GM12873 (cell line): Measurements from ENCODE around the gene FADS2.

ENCODE experiments used
- TF ChIP-seq, protein P1 (sequence below): IDR thresholded peaks from 2 replicates; pipeline ENCODE4 v1.5.1; 2012; ENCODE audit warnings: low read depth, mild to moderate bottlenecking, moderate library complexity, low read length, control low read depth; ENCODE audit not compliant: insufficient read depth; ENCODE audit errors: missing control alignments

Gene FADS2

GRCh38 chr11:61902313-61902712 lies 74.2 kb downstream of the FADS2 start:
- TF ChIP-seq, protein P1, sequence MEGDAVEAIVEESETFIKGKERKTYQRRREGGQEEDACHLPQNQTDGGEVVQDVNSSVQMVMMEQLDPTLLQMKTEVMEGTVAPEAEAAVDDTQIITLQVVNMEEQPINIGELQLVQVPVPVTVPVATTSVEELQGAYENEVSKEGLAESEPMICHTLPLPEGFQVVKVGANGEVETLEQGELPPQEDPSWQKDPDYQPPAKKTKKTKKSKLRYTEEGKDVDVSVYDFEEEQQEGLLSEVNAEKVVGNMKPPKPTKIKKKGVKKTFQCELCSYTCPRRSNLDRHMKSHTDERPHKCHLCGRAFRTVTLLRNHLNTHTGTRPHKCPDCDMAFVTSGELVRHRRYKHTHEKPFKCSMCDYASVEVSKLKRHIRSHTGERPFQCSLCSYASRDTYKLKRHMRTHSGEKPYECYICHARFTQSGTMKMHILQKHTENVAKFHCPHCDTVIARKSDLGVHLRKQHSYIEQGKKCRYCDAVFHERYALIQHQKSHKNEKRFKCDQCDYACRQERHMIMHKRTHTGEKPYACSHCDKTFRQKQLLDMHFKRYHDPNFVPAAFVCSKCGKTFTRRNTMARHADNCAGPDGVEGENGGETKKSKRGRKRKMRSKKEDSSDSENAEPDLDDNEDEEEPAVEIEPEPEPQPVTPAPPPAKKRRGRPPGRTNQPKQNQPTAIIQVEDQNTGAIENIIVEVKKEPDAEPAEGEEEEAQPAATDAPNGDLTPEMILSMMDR = no peak

GRCh38 chr11:61903845-61904244 lies 75.7 kb downstream of the FADS2 start:
- TF ChIP-seq, protein P1 = no peak

GRCh38 chr11:61904539-61905048 lies 76.5 kb downstream of the FADS2 start:
- TF ChIP-seq, protein P1 = no peak

GRCh38 chr11:61905067-61905696 lies 77.1 kb downstream of the FADS2 start:
- TF ChIP-seq, protein P1 = no peak

- TF ChIP-seq, protein P1 = no peak
Measured at GRCh38 chr11:61905801-61906521, 77.9 kb downstream of the FADS2 start.

- TF ChIP-seq, protein P1 = no peak
Measured at GRCh38 chr11:61906522-61906909, 78.4 kb downstream of the FADS2 start.

DNA sequence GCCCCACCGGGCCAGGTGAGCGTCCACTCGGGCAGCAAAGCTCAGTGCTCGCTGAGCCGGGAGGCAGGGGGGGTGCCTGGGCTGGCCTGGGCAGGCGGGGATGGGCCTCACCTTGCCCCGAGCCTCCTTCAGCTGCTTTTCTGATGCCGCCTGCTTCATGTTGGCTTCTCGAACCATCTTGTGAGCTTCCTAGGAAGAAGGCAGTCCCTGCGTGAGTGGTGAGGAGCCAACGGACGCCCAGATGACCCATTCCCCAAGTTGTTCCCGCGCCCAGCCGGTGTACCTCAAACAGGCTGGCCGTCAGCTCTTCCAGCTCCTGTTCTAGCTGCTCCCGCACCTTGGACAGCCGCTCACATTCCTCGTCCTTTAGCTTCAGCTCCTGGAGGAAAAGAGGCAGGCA lies 79.2 kb downstream of the FADS2 start:
- TF ChIP-seq, protein P1 = no peak
